GM10266 (cell line): ENCODE results near the gene SOX6.

Experiments
- DNase-seq: peaks from one replicate; pipeline ENCODE4 v3.0.0; 2012; ENCODE audit errors: extremely low spot score
- TF ChIP-seq, protein P1 (sequence below): IDR thresholded peaks from 2 replicates; pipeline ENCODE4 v1.5.1; 2012; ENCODE audit warnings: mild to moderate bottlenecking, low read depth; ENCODE audit not compliant: control insufficient read depth, insufficient read depth; ENCODE audit errors: missing control alignments

Gene SOX6

DNA sequence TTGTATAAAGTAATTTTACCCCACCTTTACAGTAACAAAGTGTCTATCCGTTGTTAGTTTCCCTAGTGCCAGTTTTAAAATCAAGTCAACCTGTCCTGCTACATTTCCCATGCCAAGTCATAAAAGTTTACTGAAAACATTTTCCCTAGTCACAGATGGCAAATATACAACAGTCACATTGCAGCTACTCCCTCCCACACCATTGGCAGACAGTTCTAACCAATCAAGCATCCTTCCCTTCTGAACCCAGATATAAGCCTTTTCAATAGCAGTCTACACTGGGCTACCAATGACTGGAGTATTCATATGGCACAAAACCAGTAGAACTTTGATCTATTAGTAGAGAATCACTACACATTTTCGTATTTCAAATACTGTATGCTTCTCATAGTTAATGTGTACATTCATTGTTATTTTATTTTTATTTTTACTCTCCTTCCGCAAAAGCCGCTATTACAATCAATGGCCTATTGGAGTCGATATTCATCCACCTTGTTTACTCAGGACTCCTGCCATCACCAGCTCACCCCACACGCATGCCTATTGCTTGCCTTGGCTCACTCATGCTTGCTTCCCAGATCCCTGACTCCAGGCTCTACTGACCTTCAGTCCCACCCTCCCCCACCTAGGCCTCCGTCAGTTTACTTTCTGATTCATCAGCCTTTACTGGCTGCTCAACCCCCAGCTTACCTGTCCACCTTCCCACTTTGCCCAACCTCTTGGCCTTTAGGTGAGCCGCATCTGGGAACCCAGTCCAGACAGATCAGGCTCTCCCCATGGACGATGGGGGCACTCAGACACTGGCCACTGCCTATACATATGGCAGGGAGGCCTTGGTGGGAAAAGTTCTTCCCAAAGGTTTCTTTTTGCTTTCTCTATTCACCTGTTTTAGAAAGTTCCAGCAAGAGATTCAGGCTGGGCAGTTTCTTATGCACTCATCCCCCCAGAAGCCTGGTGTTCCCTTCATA, 408.4 kb downstream of the SOX6 start:
- DNase-seq: no peak
- TF ChIP-seq, protein P1, sequence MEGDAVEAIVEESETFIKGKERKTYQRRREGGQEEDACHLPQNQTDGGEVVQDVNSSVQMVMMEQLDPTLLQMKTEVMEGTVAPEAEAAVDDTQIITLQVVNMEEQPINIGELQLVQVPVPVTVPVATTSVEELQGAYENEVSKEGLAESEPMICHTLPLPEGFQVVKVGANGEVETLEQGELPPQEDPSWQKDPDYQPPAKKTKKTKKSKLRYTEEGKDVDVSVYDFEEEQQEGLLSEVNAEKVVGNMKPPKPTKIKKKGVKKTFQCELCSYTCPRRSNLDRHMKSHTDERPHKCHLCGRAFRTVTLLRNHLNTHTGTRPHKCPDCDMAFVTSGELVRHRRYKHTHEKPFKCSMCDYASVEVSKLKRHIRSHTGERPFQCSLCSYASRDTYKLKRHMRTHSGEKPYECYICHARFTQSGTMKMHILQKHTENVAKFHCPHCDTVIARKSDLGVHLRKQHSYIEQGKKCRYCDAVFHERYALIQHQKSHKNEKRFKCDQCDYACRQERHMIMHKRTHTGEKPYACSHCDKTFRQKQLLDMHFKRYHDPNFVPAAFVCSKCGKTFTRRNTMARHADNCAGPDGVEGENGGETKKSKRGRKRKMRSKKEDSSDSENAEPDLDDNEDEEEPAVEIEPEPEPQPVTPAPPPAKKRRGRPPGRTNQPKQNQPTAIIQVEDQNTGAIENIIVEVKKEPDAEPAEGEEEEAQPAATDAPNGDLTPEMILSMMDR: no peak

DNA sequence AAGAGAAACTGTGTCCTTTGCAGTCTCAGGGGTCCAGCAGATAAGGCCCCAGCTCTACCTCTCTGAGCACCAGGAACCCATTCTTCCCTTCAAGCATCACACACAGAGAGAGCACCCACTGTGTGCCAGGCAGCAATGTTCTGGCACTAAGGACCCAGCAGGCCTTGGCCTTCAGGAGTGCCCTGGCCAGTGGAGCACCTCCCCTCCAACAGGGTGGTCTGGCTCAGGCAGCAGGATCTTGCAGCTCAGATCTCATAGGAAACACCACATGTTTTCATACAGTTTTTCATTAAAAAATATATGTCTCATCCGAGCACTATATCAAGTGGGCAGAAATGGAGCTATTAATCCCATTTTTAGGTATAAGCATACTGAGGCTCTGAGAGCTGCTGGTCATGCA, 410.6 kb downstream of the SOX6 start:
- TF ChIP-seq, protein P1: no peak
- no peak for DNase-seq

- DNase-seq: no peak
- TF ChIP-seq, protein P1: no peak
Observed at GRCh38 chr11:15944460-15944859, 411.9 kb downstream of the SOX6 start.

GRCh38 chr11:15943418-15944197, 412.7 kb downstream of the SOX6 start:
- TF ChIP-seq, protein P1: no peak
- DNase-seq: no peak

GRCh38 chr11:15942936-15943335, 413.4 kb downstream of the SOX6 start:
- DNase-seq: no peak

DNA sequence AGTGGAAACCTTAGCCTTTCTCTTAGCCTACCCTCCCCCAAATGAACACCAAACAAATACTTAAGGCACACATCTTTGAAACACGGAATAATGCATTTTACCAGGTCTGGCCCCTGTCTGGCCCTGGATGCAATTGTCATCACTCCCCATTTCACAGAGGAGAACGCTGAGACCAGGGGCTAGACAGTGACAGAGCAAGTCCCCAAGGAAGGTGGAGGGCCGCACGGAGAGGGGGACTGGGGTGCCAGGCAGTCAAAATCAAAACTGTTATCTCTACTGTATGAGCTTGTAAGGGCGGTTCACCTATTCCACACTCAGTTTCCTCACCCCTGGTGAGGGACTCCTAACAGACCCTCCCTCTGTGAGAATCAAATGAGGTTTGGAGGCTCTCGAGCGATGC, 414.2 kb downstream of the SOX6 start:
- TF ChIP-seq, protein P1: no peak
- no peak for DNase-seq

More at GRCh38 chr11:15942936-15943335, 413.4 kb downstream of the SOX6 start:
- TF ChIP-seq, protein P1: no peak
